ENCODE results near the gene CTNNA3.

DNA sequence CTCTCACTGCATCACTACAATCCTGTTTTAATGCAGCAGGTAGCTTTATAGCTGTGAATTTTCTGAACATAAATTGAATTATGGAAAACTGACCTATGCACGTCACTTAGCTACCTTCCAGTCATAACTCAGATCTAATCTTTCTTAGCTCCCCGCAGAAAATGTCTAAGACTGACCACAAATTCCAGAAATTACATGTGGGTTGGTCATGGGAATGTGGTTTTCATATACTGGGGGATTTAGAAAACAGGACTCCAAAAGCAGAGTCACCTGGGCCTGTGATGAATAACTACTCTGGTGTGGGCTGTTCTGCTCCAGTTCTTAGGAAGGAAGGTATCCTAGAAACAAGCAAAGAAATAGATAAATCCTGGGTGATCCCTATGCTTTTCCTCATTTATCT lies 948.5 kb downstream of the CTNNA3 start:
- TF ChIP-seq, protein P1, sequence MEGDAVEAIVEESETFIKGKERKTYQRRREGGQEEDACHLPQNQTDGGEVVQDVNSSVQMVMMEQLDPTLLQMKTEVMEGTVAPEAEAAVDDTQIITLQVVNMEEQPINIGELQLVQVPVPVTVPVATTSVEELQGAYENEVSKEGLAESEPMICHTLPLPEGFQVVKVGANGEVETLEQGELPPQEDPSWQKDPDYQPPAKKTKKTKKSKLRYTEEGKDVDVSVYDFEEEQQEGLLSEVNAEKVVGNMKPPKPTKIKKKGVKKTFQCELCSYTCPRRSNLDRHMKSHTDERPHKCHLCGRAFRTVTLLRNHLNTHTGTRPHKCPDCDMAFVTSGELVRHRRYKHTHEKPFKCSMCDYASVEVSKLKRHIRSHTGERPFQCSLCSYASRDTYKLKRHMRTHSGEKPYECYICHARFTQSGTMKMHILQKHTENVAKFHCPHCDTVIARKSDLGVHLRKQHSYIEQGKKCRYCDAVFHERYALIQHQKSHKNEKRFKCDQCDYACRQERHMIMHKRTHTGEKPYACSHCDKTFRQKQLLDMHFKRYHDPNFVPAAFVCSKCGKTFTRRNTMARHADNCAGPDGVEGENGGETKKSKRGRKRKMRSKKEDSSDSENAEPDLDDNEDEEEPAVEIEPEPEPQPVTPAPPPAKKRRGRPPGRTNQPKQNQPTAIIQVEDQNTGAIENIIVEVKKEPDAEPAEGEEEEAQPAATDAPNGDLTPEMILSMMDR (IDR thresholded peaks at IDR 0.05): no peak
- TF ChIP-seq POLR2A (IDR thresholded peaks at IDR 0.05): no peak
